ENCODE measurements around the gene CXCR1.

The CXCR1 gene

GRCh38 chr2:218169757-218170546 is 3.2 kb upstream of the CXCR1 start:
- no peak overlapping the region for H3K4me3 ChIP-seq (replicated peaks; ENCODE audit: insufficient read depth, low read length)
- TF ChIP-seq REST (IDR thresholded peaks at IDR 0.05; ENCODE audit: insufficient replicate concordance, low read depth): no peak
- TF ChIP-seq SPI1 (IDR thresholded peaks at IDR 0.05; ENCODE audit: borderline replicate concordance, low read depth): no peak
- no peak for TF ChIP-seq GABPA (IDR thresholded peaks at IDR 0.05; ENCODE audit: low read depth)
- no peak for TF ChIP-seq POLR2AphosphoS5 (IDR thresholded peaks at IDR 0.05; ENCODE audit: low read depth)
- TF ChIP-seq CTCF (IDR thresholded peaks at IDR 0.05; ENCODE audit: insufficient read depth, low read length): no peak
- no peak for DNase-seq (ENCODE audit: low read depth in 1 of 2, low spot score in 1 of 2)
- H3K27me3 ChIP-seq (ENCODE audit: insufficient read depth, poor library complexity, severe bottlenecking): no peaks in the 10 kb centered on the region
- H3K27ac ChIP-seq (replicated peaks): no peak overlapping the region

- TF ChIP-seq CTCF (IDR thresholded peaks at IDR 0.05; ENCODE audit: insufficient read depth, low read length): peak; percentile 61
- TF ChIP-seq GABPA (IDR thresholded peaks at IDR 0.05; ENCODE audit: low read depth): no peak
- Histone ChIP-seq H3K27me3 (ENCODE audit: insufficient read depth, poor library complexity, severe bottlenecking) (no peaks in the 10 kb centered on the region), H3K4me3 (replicated peaks; ENCODE audit: insufficient read depth, low read length) (no peak overlapping the region), H3K27ac (replicated peaks) (no peak overlapping the region)
- peak in 1 of 2 experiments; percentile 54 for DNase-seq (ENCODE audit: low read depth in 1 of 2, low spot score in 1 of 2)
These were observed 2.1 kb upstream of the CXCR1 start for GRCh38 chr2:218168635-218169462.

- Histone ChIP-seq H3K4me3 (replicated peaks; ENCODE audit: insufficient read depth, low read length) (no peak overlapping the region), H3K27me3 (ENCODE audit: insufficient read depth, poor library complexity, severe bottlenecking) (no peaks in the 10 kb centered on the region), H3K27ac (replicated peaks) (no peak overlapping the region)
- DNase-seq (ENCODE audit: low read depth in 1 of 2, low spot score in 1 of 2): no peak
- TF ChIP-seq CTCF (IDR thresholded peaks at IDR 0.05; ENCODE audit: insufficient read depth, low read length) (no peak), SPI1 (IDR thresholded peaks at IDR 0.05; ENCODE audit: borderline replicate concordance, low read depth) (no peak), POLR2AphosphoS5 (IDR thresholded peaks at IDR 0.05; ENCODE audit: low read depth) (no peak), REST (IDR thresholded peaks at IDR 0.05; ENCODE audit: insufficient replicate concordance, low read depth) (no peak), GABPA (IDR thresholded peaks at IDR 0.05; ENCODE audit: low read depth) (no peak)
These were observed 1.3 kb upstream of the CXCR1 start for GRCh38 chr2:218168016-218168415.

All from HL-60 (cell line).